ENCODE results near the gene ADAM33.
A peak's percentile ranks its signal among the peaks of the same experiment; 100 is the strongest.

The ADAM33 gene

DNA sequence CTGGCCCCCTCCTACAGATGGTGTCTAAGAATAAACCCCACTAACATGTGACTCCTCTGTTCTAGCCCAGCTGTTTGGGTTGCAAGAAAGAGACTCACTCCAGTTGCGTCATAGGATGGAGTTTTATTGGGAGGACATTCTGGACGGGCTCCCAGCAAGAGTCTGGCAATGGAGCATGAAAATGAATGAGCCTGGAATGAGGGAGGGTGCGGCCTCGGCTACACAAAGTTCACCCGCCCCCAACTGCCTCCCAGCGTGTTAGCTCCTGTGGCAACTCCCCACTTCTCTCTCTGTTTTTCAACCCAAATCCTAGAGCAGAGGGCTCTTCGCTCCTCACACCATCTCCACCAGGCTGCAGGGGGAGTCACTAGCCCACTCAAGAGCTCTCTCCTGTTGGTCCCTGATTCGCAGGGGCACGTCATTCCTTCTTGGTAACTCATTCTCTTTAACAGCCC lies 5.1 kb upstream of the ADAM33 start:
- no peak for DNase-seq (ENCODE audit: low spot score)

GRCh38 chr20:3686421-3686820 lies 4.6 kb upstream of the ADAM33 start:
- no peak for DNase-seq (ENCODE audit: low spot score)

DNA sequence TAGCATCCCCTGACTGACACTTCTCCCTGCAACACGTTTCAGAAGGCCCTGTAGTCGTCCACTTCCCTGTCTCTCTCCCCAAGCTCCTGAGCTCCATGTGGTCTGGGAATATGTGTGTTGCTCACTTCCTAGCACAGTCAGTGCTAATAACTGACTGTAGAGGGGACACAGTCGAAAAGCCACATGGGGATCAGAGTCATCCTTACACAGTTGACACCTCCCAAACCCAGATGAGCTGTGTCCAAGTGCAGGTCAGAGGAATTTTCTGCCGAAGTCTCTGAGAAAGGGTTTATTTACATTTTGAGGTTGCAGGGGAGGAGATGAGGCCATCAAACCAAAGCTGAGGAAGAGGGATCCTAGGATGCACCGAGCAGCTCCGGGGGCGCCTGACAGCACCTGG lies 3.5 kb upstream of the ADAM33 start:
- DNase-seq (ENCODE audit: low spot score), result no peak

GRCh38 chr20:3681352-3681930 lies 369 bp downstream of the ADAM33 start:
- no peak for DNase-seq (ENCODE audit: low spot score)

GRCh38 chr20:3680701-3681351 lies 984 bp downstream of the ADAM33 start:
- no peak for DNase-seq (ENCODE audit: low spot score)

GRCh38 chr20:3679749-3680700 lies 1.8 kb downstream of the ADAM33 start:
- no peak for DNase-seq (ENCODE audit: low spot score)

- no peak for DNase-seq (ENCODE audit: low spot score)
Observed at GRCh38 chr20:3678856-3679720, 2.7 kb downstream of the ADAM33 start.

DNA sequence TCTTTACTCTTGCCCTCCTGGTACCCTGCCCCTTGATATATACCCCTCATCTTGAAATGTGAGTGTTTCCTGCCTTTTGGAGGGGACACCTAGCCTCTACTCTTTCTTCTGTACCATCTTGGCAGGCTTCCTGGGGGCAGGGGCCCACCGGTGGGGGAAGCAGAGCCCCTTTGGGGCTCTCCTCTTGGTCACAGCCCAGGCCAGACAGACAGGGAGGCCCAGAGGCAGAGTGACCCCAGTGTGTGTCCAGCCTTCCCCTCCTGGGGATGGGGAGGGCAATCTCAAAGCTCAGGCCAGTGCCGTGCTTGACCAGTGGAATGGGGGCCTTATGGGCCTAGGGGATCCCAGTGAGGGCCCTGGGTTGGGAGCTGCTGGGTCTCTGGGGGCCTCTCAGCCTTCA lies 3.6 kb downstream of the ADAM33 start:
- DNase-seq (ENCODE audit: low spot score), result no peak

DNA sequence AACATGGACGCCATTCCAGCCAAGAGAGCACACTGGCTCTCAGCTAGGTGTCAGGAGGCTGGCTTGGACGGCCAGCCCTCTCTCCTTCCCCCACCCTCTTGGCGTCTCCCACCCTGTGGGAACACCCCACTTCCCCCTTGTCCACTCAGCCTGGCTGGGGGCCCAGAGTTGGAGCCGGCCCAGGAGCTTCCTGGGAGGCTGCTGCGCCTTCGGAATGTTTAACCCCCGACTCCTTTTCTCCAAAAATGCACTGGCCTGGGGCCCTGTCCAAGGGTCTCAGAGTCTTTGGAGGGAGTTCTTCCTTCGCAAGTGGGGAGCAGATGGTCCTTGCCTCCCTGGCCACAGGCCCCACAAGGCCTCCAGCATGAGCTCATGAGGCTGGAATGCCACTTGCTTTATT lies 4.1 kb downstream of the ADAM33 start:
- no peak for DNase-seq (ENCODE audit: low spot score)

DNA sequence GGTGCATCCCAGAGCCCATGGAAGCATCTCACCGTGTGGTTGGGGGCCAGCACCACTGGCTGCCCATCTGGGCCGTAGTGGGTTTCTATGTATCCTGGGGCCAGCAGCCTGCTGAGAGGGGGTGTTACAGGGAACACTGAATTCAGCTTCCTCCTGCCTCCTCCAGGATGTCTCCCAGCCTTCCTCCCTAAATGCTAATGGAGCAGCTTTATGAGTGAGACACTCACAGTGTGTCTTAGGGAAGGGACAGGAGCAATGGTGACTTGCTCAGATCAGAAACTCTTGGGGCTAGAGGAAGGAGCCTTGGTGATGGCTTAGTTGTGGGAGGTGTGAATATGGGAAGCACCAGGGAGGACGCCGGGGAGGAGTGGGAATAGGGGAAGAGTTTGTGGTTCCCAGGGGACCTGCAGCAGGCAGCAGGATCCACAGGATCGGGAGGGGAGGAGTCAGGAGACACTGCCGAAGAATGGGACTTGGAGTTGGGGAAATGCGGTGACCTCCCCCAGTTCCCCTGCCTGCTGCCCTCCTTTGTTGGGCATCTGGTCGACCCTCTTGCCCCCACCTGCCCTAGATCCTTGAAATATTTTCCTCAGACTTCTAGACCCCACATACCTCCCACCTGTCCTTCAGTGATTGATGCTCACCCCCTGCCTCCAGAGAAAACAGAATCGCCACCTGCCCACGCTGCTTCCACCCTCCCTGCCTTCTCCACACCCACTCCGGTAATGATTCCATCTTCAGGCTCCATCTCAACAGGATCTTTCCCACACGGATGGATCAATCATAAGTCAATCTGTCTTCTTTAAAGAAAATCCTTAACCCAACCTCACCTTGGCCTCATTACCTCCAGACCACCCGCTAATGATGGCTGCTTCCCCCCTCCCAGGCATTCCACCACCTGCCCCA lies 6.6 kb downstream of the ADAM33 start:
- no peak for DNase-seq (ENCODE audit: low spot score)

DNA sequence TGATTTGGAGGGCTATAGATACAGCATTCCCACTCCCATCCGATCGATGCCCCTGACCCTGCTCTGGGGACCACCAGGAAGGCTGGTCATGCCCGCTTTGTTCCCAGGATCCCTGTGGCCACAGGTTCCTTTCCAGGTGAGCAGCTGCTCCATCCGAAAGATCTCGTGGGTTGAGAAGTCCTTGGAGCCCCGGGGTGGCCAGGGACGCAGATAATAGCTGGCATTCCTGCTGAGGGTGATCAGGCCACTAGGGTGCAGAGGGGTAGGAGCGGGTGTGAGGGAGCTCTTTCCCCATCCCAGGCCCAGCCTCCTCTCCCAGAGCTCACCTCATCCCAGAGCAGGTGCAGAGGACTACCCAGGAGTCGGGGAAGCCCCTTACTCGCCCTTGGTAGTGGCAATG lies 7.4 kb downstream of the ADAM33 start:
- no peak for DNase-seq (ENCODE audit: low spot score)

- DNase-seq (ENCODE audit: low spot score), result no peak
Observed at GRCh38 chr20:3673221-3674070, 8.4 kb downstream of the ADAM33 start.

DNA sequence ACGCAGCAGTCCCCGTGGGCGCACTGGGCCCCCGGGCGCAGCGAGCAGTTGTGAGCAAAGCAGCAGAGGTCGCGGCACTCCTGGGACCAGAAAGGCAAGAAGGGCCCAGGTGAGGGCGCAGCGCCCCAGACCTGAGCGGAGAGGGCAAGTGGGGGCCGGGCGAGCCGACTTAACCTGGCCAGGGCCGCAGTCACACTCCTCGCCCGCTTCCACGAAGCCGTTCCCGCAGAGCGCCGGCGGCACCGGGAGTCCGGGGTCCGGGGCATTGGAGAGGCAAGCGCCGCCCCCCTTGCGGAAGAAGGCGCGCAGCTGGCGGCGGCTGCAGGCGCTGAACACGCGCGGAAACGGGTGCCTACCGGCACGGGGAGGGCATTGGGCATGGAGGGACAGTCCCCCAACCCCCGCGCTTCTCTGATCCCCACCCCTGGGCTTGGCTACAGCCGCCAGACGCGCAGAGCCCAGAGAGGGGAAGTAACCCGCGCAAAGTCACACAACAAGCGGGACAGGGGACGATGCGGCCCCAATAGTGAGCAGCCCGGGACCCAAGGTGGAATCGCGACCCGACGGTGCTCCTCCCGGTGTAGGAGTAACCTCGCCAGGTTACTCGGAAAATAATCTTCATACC lies 9.2 kb downstream of the ADAM33 start:
- no peak for DNase-seq (ENCODE audit: low spot score)

- no peak for DNase-seq (ENCODE audit: low spot score)
Observed at GRCh38 chr20:3671986-3672546, 9.7 kb downstream of the ADAM33 start.

GRCh38 chr20:3670945-3671344 lies 10.9 kb downstream of the ADAM33 start:
- no peak for DNase-seq (ENCODE audit: low spot score)

GRCh38 chr20:3670511-3670910 lies 11.3 kb downstream of the ADAM33 start:
- DNase-seq (ENCODE audit: low spot score), result peak; percentile 22

GRCh38 chr20:3669710-3670367 lies 12.0 kb downstream of the ADAM33 start:
- DNase-seq (ENCODE audit: low spot score), result no peak

DNA sequence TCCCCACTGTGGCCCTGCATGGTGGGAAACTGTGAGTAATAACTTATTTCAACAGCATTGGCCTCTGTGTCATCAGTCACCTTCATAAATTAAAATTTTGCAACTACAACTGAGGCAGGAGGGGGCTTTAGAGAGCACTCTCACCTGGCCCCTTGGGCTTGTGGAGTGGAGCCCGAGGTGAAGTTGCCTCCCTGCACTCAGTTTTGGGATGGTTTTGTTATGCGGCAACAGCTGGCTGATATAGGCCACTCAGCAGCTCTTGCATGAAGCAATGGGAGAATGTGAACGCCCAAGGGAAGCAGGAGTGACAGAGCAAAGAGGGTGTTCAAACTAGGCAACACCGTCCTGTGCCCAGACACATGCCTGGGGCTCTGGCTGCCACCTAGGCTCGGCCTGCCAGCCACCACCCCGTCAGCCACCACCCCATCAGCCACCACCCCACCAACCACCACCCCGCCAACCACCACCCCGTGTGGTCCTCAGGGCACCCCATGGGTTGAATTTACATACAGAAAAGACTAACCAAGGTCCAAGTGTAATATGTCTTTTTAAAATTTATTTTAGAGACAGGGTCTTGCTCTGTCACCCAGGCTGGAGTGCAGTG lies 14.3 kb downstream of the ADAM33 start:
- DNase-seq (ENCODE audit: low spot score), result no peak
